Left ventricle myocardium inferior (tissue), 1 donor: ENCODE results near the gene P2RY8. TPM values are rescaled to one million over a fixed set of nuclear protein-coding genes. Genes with fewer than 3 reads are reported as not detected.
"Not testable (repeated sequence)": the region's sequence is repeated elsewhere in the genome, so short reads cannot be mapped to it uniquely, and the experiment has no call there.

Experiments
- DNase-seq: peaks from one replicate; pipeline ENCODE4 v3.0.0-alpha.2; 2020
- H3K27ac ChIP-seq: fragments of 200-600 bp; replicated peaks from 2 replicates; pipeline ENCODE4 v1.8.0; 2021
- H3K27me3 ChIP-seq: fragments of 200-600 bp; 2 replicates; pipeline ENCODE4 v1.8.0; 2021; ENCODE audit warnings: low read depth
- H3K36me3 ChIP-seq: fragments of 200-600 bp; 2 replicates; pipeline ENCODE4 v1.8.0; 2021
- H3K4me1 ChIP-seq: fragments of 200-600 bp; 2 replicates; pipeline ENCODE4 v1.8.0; 2021
- H3K4me3 ChIP-seq: fragments of 200-600 bp; 2 replicates; pipeline ENCODE4 v1.8.0; 2021; ENCODE audit warnings: mild to moderate bottlenecking, moderate library complexity
- H3K9me3 ChIP-seq: fragments of 200-600 bp; replicated peaks from 2 replicates; pipeline ENCODE4 v1.8.0; 2021
- CTCF ChIP-seq: fragments of 200-600 bp; IDR thresholded peaks from 2 replicates; pipeline ENCODE4 v1.8.0; 2021; ENCODE audit warnings: antibody characterized with exemption, mild to moderate bottlenecking, borderline replicate concordance
- intact Hi-C: fragments of 100-400 bp; cut with micrococcal nuclease; formaldehyde crosslinking; loops from one replicate; pipeline ENCODE4 v1.11.0; 2022
- total RNA-seq: library from RNA; stranded (reverse); fragmentation: NEBNext Ultra II Directional; extraction: Animal tissue kit (Norgen Biotek cat#: 25700); gene quantifications from one replicate; pipeline ENCODE4 v1.2.1, GENCODE V29; 2021
- donor health status: DM: no; HTN: yes; CAD: no; lungs with severe emphysema.

Gene P2RY8
- total RNA-seq, 1 donor from 2014 or later: 1.9 TPM

GRCh38 chrX:1446984-1447968, 89.7 kb downstream of the P2RY8 start:
- intact Hi-C loops, H3K27me3 ChIP-seq, H3K36me3 ChIP-seq, H3K4me3 ChIP-seq, H3K27ac ChIP-seq, DNase-seq: not testable (repeated sequence)
- Histone ChIP-seq H3K9me3 (peaks cover 12% of the 10 kb centered on the region), H3K4me1 (peaks cover 12% of the 10 kb centered on the region)

GRCh38 chrX:1444561-1445500, 92.2 kb downstream of the P2RY8 start:
- peaks cover 12% of the 10 kb centered on the region for H3K9me3 ChIP-seq
- no peak overlapping the region for H3K27ac ChIP-seq
- no peak for TF ChIP-seq CTCF
- DNase-seq: no peak
- H3K4me3 ChIP-seq: no peak overlapping the region
- H3K36me3 ChIP-seq: peaks cover 22% of the 10 kb centered on the region
- no peaks in the 10 kb centered on the region for H3K4me1 ChIP-seq
- H3K27me3 ChIP-seq: no peaks in the 10 kb centered on the region
- intact Hi-C loops: no loop called here

GRCh38 chrX:1443496-1444075, 93.4 kb downstream of the P2RY8 start:
- Histone ChIP-seq H3K27me3 (no peaks in the 10 kb centered on the region), H3K36me3 (peaks cover 35% of the 10 kb centered on the region), H3K27ac (no peak overlapping the region), H3K4me1 (no peaks in the 10 kb centered on the region), H3K9me3 (peaks cover 12% of the 10 kb centered on the region), H3K4me3 (no peak overlapping the region)
- TF ChIP-seq CTCF: no peak
- intact Hi-C loops: no loop called here
- DNase-seq: no peak

- no peak for DNase-seq
- peaks cover 12% of the 10 kb centered on the region for H3K9me3 ChIP-seq
- H3K36me3 ChIP-seq: peaks cover 41% of the 10 kb centered on the region
- no peak for TF ChIP-seq CTCF
- no peak overlapping the region for H3K4me3 ChIP-seq
- intact Hi-C loops: no loop called here
- H3K27ac ChIP-seq: no peak overlapping the region
- no peaks in the 10 kb centered on the region for H3K27me3 ChIP-seq
- H3K4me1 ChIP-seq: no peaks in the 10 kb centered on the region
Measured at GRCh38 chrX:1442724-1443367, 94.1 kb downstream of the P2RY8 start.

GRCh38 chrX:1442016-1442665, 94.8 kb downstream of the P2RY8 start:
- no peak overlapping the region for H3K4me3 ChIP-seq
- intact Hi-C loops: no loop called here
- no peaks in the 10 kb centered on the region for H3K4me1 ChIP-seq
- no peak overlapping the region for H3K27ac ChIP-seq
- DNase-seq: no peak
- H3K9me3 ChIP-seq: peaks cover 12% of the 10 kb centered on the region
- H3K27me3 ChIP-seq: no peaks in the 10 kb centered on the region
- peaks cover 47% of the 10 kb centered on the region for H3K36me3 ChIP-seq
- no peak for TF ChIP-seq CTCF
